ENCODE results near the gene LXN. TPM values are rescaled to one million over a fixed set of nuclear protein-coding genes. Genes with fewer than 3 reads are reported as not detected.

LXN gene
- total RNA-seq, 1 donor from 2014 or later: 18.1 TPM

DNA sequence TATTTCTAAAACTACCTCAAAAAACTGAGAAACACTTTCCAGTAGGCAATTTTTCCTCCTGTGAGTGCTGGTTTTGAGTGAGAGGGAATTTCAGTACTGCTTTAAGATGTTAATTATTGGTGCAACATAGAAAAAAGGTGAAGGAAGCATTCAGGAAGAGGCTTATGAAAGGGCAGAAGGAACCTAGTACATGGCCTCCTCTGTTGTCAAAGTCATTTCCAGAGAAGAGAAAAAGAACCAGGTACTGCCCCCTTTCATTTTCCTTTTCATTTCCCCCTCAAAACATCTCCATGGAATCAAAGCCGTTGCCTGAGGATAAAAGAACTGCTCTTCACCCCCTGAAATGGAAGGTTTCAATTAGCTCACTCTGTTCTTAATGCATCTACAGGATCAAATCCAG, 40.0 kb upstream of the LXN start:
- Histone ChIP-seq H4K20me1 (ENCODE audit: insufficient read depth, low read length) (no peaks in the 10 kb centered on the region), H3K36me3 (ENCODE audit: insufficient read depth, low read length) (peaks cover 5% of the 10 kb centered on the region), H3K4me3 (ENCODE audit: insufficient read depth, low read depth, low read length) (no peak overlapping the region), H3K27me3 (ENCODE audit: insufficient read depth, low read length) (no peaks in the 10 kb centered on the region), H3K9me3 (ENCODE audit: insufficient read depth, low read depth, low read length) (no peaks in the 10 kb centered on the region), H3K9ac (ENCODE audit: low read length) (no peak overlapping the region), H3K79me2 (ENCODE audit: insufficient read depth, low read length) (peaks cover 4% of the 10 kb centered on the region), H3K27ac (ENCODE audit: low read depth, low read length) (peak overlapping the region; percentile 45), H3K4me1 (ENCODE audit: insufficient read depth, low read length) (peaks cover 61% of the 10 kb centered on the region), H3K4me2 (ENCODE audit: low read length) (peak overlapping the region; percentile 2), H2AFZ (ENCODE audit: low read depth, low read length) (no peak overlapping the region)
- Mint-ChIP-seq H3K27me3 (ENCODE audit: low read depth, unreplicated experiment) (no peaks in the 10 kb centered on the region), H3K9me3 (ENCODE audit: unreplicated experiment) (peaks cover 2% of the 10 kb centered on the region), H3K36me3 (ENCODE audit: low read depth, unreplicated experiment) (peaks cover under 1% of the 10 kb centered on the region), H3K4me3 (ENCODE audit: unreplicated experiment) (no peak overlapping the region), H3K4me1 (ENCODE audit: low read depth, unreplicated experiment) (peaks cover 78% of the 10 kb centered on the region), H3K27ac (ENCODE audit: unreplicated experiment) (peak overlapping the region; percentile 92)
- FAIRE-seq: no peak
- DNase-seq (ENCODE audit: low read depth): no peak
- no peak for TF ChIP-seq EZH2 (IDR thresholded peaks at IDR 0.05; ENCODE audit: insufficient read depth, low read length)
- TF ChIP-seq, protein P1, sequence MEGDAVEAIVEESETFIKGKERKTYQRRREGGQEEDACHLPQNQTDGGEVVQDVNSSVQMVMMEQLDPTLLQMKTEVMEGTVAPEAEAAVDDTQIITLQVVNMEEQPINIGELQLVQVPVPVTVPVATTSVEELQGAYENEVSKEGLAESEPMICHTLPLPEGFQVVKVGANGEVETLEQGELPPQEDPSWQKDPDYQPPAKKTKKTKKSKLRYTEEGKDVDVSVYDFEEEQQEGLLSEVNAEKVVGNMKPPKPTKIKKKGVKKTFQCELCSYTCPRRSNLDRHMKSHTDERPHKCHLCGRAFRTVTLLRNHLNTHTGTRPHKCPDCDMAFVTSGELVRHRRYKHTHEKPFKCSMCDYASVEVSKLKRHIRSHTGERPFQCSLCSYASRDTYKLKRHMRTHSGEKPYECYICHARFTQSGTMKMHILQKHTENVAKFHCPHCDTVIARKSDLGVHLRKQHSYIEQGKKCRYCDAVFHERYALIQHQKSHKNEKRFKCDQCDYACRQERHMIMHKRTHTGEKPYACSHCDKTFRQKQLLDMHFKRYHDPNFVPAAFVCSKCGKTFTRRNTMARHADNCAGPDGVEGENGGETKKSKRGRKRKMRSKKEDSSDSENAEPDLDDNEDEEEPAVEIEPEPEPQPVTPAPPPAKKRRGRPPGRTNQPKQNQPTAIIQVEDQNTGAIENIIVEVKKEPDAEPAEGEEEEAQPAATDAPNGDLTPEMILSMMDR (IDR thresholded peaks at IDR 0.05; ENCODE audit: insufficient read depth, low read depth, low read length): no peak

DNA sequence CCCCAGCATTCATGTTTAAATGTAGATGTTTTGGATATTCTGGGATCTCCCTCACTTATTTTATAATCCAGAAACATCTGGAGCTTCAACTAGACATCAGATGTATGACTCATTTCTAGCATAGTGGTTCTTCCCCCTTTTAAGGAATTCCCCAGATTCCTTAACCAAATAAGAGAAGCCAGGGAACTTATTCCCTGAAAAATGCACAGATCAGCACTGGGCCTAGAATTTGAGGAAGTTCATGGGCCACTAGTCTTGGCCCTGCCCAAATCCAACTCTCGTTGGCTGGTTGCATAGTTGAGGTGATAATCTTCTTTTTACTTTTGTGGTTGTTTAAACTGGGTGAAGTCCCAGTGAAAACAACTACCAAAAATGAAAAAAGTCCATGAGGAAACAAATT, 39.4 kb upstream of the LXN start:
- DNase-seq (ENCODE audit: low read depth) (peak; percentile 95), FAIRE-seq (no peak)
- Mint-ChIP-seq H3K27me3 (ENCODE audit: low read depth, unreplicated experiment) (no peaks in the 10 kb centered on the region), H3K9me3 (ENCODE audit: unreplicated experiment) (peaks cover 2% of the 10 kb centered on the region), H3K27ac (ENCODE audit: unreplicated experiment) (peak overlapping the region; percentile 89), H3K36me3 (ENCODE audit: low read depth, unreplicated experiment) (peaks cover 4% of the 10 kb centered on the region), H3K4me3 (ENCODE audit: unreplicated experiment) (peak overlapping the region; percentile 43), H3K4me1 (ENCODE audit: low read depth, unreplicated experiment) (peaks cover 73% of the 10 kb centered on the region)
- no peak overlapping the region for H2AFZ ChIP-seq (ENCODE audit: low read depth, low read length)
- peaks cover 55% of the 10 kb centered on the region for H3K4me1 ChIP-seq (ENCODE audit: insufficient read depth, low read length)
- peak overlapping the region; percentile 45 for H3K27ac ChIP-seq (ENCODE audit: low read depth, low read length)
- H3K4me3 ChIP-seq (ENCODE audit: insufficient read depth, low read depth, low read length): no peak overlapping the region
- TF ChIP-seq, protein P1 (IDR thresholded peaks at IDR 0.05; ENCODE audit: insufficient read depth, low read depth, low read length): no peak
- TF ChIP-seq EZH2 (IDR thresholded peaks at IDR 0.05; ENCODE audit: insufficient read depth, low read length): no peak
- H3K27me3 ChIP-seq (ENCODE audit: insufficient read depth, low read length): no peaks in the 10 kb centered on the region
- no peaks in the 10 kb centered on the region for H3K9me3 ChIP-seq (ENCODE audit: insufficient read depth, low read depth, low read length)
- H4K20me1 ChIP-seq (ENCODE audit: insufficient read depth, low read length): no peaks in the 10 kb centered on the region
- peaks cover 8% of the 10 kb centered on the region for H3K36me3 ChIP-seq (ENCODE audit: insufficient read depth, low read length)
- H3K4me2 ChIP-seq (ENCODE audit: low read length): peak overlapping the region; percentile 18
- H3K9ac ChIP-seq (ENCODE audit: low read length): no peak overlapping the region
- peaks cover 4% of the 10 kb centered on the region for H3K79me2 ChIP-seq (ENCODE audit: insufficient read depth, low read length)

DNA sequence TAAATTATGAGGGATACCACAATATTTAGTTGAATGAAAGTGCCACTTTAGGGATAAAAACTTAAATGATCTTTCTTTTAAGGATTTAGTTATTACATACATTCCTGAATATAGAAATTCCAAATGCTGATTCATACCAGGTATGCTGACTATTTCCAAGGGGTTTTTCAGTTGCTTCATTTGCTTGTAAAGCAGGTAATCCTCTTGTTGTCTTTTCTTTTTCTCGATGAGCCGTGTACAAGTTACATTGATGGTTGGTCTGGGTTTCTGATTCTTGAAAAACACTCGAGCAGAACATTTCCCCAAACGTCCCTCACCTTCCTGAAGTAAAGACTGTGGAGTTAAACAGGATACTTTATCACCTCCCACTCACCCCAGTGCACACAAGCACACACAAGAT, 38.2 kb upstream of the LXN start:
- FAIRE-seq: peak; percentile 50
- peak overlapping the region; percentile 92 for H3K27ac Mint-ChIP-seq (ENCODE audit: unreplicated experiment)
- Histone ChIP-seq H3K27ac (ENCODE audit: low read depth, low read length) (peak overlapping the region; percentile 7), H3K27me3 (ENCODE audit: insufficient read depth, low read length) (no peaks in the 10 kb centered on the region), H3K4me1 (ENCODE audit: insufficient read depth, low read length) (peaks cover 48% of the 10 kb centered on the region), H3K9ac (ENCODE audit: low read length) (no peak overlapping the region), H4K20me1 (ENCODE audit: insufficient read depth, low read length) (no peaks in the 10 kb centered on the region), H3K4me3 (ENCODE audit: insufficient read depth, low read depth, low read length) (no peak overlapping the region), H3K4me2 (ENCODE audit: low read length) (no peak overlapping the region), H3K36me3 (ENCODE audit: insufficient read depth, low read length) (peaks cover 8% of the 10 kb centered on the region), H2AFZ (ENCODE audit: low read depth, low read length) (no peak overlapping the region), H3K79me2 (ENCODE audit: insufficient read depth, low read length) (peaks cover 1% of the 10 kb centered on the region), H3K9me3 (ENCODE audit: insufficient read depth, low read depth, low read length) (no peaks in the 10 kb centered on the region)
- H3K9me3 Mint-ChIP-seq (ENCODE audit: unreplicated experiment): peaks cover 4% of the 10 kb centered on the region
- DNase-seq (ENCODE audit: low read depth): peak; percentile 14
- H3K27me3 Mint-ChIP-seq (ENCODE audit: low read depth, unreplicated experiment): no peaks in the 10 kb centered on the region
- peaks cover 62% of the 10 kb centered on the region for H3K4me1 Mint-ChIP-seq (ENCODE audit: low read depth, unreplicated experiment)
- H3K36me3 Mint-ChIP-seq (ENCODE audit: low read depth, unreplicated experiment): peaks cover 7% of the 10 kb centered on the region
- TF ChIP-seq, protein P1 (IDR thresholded peaks at IDR 0.05; ENCODE audit: insufficient read depth, low read depth, low read length): no peak
- TF ChIP-seq EZH2 (IDR thresholded peaks at IDR 0.05; ENCODE audit: insufficient read depth, low read length): no peak
- no peak overlapping the region for H3K4me3 Mint-ChIP-seq (ENCODE audit: unreplicated experiment)
